Stimulated activated memory B cell treated with anti-CD40 and anti-IgM and Interleukin-4, amounts not matched to agents 10 μg/mL and 1 μg/mL and 100 μg/mL, for 72 hours (primary cell): ENCODE measurements around the gene PACS2.

Experiments used
- ATAC-seq: fragments of 150-1000 bp; cut with Tn5 transposase; 2 replicates; pipeline ENCODE4 v1.10.0; 2021
- H3K27ac Mint-ChIP-seq: one replicate; pipeline ENCODE4 v1.8.0; 2022; ENCODE audit warnings: mild to moderate bottlenecking, mixed read lengths
- H3K27me3 Mint-ChIP-seq: one replicate; pipeline ENCODE4 v1.8.0; 2022; ENCODE audit warnings: mixed read lengths
- H3K36me3 Mint-ChIP-seq: one replicate; pipeline ENCODE4 v1.8.0; 2022; ENCODE audit warnings: mixed read lengths
- H3K4me1 Mint-ChIP-seq: one replicate; pipeline ENCODE4 v1.8.0; 2022; ENCODE audit warnings: mixed read lengths
- H3K4me3 Mint-ChIP-seq: one replicate; pipeline ENCODE4 v1.8.0; 2022; ENCODE audit warnings: mild to moderate bottlenecking, moderate library complexity, mixed read lengths
- H3K9me3 Mint-ChIP-seq: one replicate; pipeline ENCODE4 v1.8.0; 2022; ENCODE audit warnings: mixed read lengths

Gene PACS2

GRCh38 chr14:105412771-105413543, 98.4 kb downstream of the PACS2 start:
- Mint-ChIP-seq H3K9me3 (no peaks in the 10 kb centered on the region), H3K4me1 (peaks cover 25% of the 10 kb centered on the region), H3K36me3 (no peaks in the 10 kb centered on the region), H3K27ac (no peak overlapping the region), H3K27me3 (peaks cover 40% of the 10 kb centered on the region), H3K4me3 (no peak overlapping the region)
- no peak for ATAC-seq

- Mint-ChIP-seq H3K9me3 (no peaks in the 10 kb centered on the region), H3K4me3 (no peak overlapping the region), H3K36me3 (no peaks in the 10 kb centered on the region), H3K4me1 (peaks cover 28% of the 10 kb centered on the region), H3K27me3 (peaks cover 46% of the 10 kb centered on the region), H3K27ac (no peak overlapping the region)
- no peak for ATAC-seq
Observed at GRCh38 chr14:105413544-105413886, 99.0 kb downstream of the PACS2 start.

DNA sequence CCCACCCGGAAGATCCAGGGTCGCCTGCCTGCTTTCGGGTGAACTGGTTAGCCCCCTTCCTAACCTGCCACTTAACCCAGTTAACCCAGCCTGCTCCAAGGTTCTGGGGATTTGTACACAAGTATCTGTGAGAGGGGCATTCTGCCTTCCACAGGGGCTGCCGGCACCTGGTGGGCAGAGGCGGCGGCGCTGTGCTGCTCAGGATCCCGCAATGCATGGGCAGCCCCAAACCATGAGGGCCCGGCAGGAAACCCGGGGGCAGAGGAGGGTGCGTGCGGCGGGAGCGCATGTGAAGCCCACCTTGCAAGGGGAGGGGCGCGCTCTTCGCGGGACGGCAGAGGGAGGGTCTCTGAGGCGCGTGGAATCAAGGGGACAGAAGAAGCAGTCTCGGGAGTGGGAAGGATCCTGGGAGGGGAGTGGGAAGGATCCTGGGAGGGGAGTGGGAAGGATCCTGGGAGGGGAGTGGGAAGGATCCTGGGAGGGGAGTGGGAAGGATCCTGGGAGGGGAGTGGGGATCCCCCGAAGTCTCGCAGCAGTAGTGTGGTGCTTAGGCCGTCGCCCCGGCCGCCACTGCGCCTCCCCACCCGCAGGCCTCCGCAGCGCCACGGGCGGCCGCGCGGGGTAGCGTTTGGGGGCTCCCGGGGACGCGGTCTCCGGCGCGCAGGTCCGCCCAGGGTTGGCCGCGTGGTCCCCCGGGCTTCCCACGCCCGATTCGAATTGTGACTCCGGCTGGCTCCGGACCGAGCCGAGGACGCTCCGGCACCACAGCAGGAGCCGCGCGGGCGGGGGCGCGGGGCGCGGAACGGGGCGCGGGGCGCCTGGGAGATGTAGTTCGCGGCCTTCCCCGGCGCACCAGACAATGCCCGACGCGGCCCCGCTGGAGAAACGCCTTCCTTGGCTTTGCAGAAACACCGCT, 100.2 kb downstream of the PACS2 start:
- Mint-ChIP-seq H3K27me3 (peaks cover 48% of the 10 kb centered on the region), H3K4me1 (peaks cover 27% of the 10 kb centered on the region)

GRCh38 chr14:105415481-105416428, 101.2 kb downstream of the PACS2 start:
- Mint-ChIP-seq H3K4me1 (peaks cover 25% of the 10 kb centered on the region), H3K27ac (no peak overlapping the region), H3K27me3 (peaks cover 45% of the 10 kb centered on the region), H3K36me3 (no peaks in the 10 kb centered on the region), H3K4me3 (peak overlapping the region; percentile 55), H3K9me3 (no peaks in the 10 kb centered on the region)
- ATAC-seq: no peak

More for the DNA sequence above, 100.2 kb downstream of the PACS2 start:
- Mint-ChIP-seq H3K9me3 (no peaks in the 10 kb centered on the region), H3K27ac (peak overlapping the region; percentile 53), H3K36me3 (no peaks in the 10 kb centered on the region), H3K4me3 (peak overlapping the region; percentile 72)
- peak; percentile 88 for ATAC-seq

DNA sequence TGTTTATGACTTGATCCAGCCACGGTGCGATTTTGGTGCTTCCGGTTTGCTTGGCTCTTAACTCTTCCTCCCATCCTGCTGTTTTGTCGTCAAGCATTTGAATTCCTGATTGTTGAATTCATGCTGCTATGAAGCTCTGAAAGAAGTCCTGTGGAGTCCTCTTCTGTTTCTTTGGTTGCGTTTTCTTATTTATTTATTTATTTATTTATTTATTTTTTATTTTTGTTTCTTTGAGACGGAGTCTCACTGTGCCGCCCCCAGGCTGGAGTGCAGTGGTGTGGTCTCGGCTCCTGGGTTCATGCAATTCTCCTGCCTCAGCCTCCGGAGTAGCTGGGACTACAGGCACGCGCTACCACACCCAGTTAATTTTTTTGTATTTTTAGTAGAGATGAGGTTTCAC, 102.1 kb downstream of the PACS2 start:
- no peaks in the 10 kb centered on the region for H3K9me3 Mint-ChIP-seq
- H3K4me1 Mint-ChIP-seq: peaks cover 25% of the 10 kb centered on the region
- ATAC-seq: no peak
- no peak overlapping the region for H3K4me3 Mint-ChIP-seq
- no peak overlapping the region for H3K27ac Mint-ChIP-seq
- no peaks in the 10 kb centered on the region for H3K36me3 Mint-ChIP-seq
- peaks cover 41% of the 10 kb centered on the region for H3K27me3 Mint-ChIP-seq

DNA sequence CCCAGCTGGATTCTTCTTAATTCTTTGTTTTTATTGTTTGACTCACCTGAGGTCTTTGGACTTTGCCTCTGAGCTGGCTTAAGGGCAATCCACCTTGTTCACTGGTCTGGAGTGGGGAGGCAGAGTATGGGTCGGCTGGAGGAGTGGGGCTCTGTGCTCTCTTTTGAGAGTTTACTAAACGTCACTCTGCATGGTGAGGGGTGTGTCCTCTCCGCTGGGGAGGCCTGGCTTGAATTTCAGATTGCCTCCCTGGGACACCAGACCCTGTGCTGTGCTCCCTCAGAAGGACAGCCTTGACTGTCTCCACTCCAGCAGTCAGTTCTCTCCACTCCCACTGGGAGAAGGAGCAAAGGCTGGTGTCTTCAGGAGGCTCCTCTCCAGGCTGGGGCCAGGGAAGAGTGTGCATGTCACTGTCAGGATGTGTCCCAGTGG, 103.2 kb downstream of the PACS2 start:
- no peak overlapping the region for H3K4me3 Mint-ChIP-seq
- no peak for ATAC-seq
- H3K4me1 Mint-ChIP-seq: peaks cover 32% of the 10 kb centered on the region
- no peak overlapping the region for H3K27ac Mint-ChIP-seq
- H3K27me3 Mint-ChIP-seq: peaks cover 31% of the 10 kb centered on the region
- H3K9me3 Mint-ChIP-seq: no peaks in the 10 kb centered on the region
- no peaks in the 10 kb centered on the region for H3K36me3 Mint-ChIP-seq

DNA sequence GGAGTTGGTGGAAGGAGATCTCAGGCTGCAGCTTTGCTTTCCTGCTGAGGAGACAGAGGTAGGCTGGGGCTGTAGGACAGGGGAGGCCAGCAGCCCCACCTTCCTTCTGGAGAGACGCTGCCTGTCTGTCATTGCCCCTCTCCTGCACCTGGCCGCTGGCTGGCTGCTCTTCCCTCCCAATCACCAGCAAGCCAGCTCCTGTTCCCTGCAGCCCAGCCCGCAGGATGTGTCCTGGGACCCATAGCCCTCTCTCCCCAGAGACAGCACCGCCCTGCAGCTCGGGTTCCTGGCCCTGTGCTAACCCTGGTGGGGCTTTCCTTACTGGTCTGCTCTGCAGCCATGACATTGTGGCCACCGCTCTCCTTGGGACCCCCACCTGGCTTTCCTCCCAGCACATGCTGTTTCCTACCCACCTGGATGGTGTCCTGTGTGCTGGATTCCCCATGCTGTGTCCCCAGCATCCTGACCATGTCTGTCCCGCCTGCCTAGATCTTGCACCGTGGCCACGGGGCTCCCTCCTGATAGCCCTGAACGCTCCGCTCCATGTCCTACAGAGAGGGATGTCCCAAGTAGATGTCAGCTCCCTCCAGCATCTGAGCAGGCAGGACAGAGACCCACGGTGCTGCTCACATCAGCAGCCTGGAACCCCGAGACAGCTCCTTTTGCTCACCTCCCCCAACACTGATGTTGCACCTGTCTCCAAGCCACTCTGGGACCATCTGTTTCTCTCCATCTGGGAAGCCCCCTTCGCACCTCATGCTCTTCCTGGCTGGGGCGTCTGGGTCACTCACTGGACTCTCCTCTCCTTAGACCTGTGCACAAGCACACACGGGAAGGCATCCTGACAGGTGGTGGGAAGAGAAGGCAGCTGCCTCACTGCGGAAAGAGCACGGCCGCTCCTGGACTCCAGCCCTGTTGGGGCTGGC, 104.0 kb downstream of the PACS2 start:
- peak overlapping the region; percentile 57 for H3K27ac Mint-ChIP-seq
- ATAC-seq: no peak
- H3K27me3 Mint-ChIP-seq: peaks cover 23% of the 10 kb centered on the region
- H3K4me1 Mint-ChIP-seq: peaks cover 33% of the 10 kb centered on the region
- no peaks in the 10 kb centered on the region for H3K36me3 Mint-ChIP-seq
- H3K4me3 Mint-ChIP-seq: peak overlapping the region; percentile 76
- H3K9me3 Mint-ChIP-seq: no peaks in the 10 kb centered on the region

GRCh38 chr14:105419195-105420091, 104.9 kb downstream of the PACS2 start, which contains the start of gene MTA1:
TSS of gene MTA1 (plus strand) at chr14:105419827. CDS start at chr14:105420036, 209 bp downstream.
- peaks cover 14% of the 10 kb centered on the region for H3K27me3 Mint-ChIP-seq
- no peaks in the 10 kb centered on the region for H3K36me3 Mint-ChIP-seq
- peak within 1 kb of the TSS; percentile 95 for H3K4me3 Mint-ChIP-seq
- peaks cover 33% of the 10 kb centered on the region for H3K4me1 Mint-ChIP-seq
- peak within 1 kb of the TSS; percentile 89 for H3K27ac Mint-ChIP-seq
- ATAC-seq: peak; percentile 70
- H3K9me3 Mint-ChIP-seq: no peaks in the 10 kb centered on the region

GRCh38 chr14:105420101-105420973, 105.8 kb downstream of the PACS2 start:
- Mint-ChIP-seq H3K9me3 (no peaks in the 10 kb centered on the region), H3K27ac (peak overlapping the region; percentile 89), H3K4me1 (peaks cover 33% of the 10 kb centered on the region), H3K4me3 (peak overlapping the region; percentile 95), H3K27me3 (peaks cover 14% of the 10 kb centered on the region), H3K36me3 (no peaks in the 10 kb centered on the region)
- ATAC-seq: peak; percentile 56

DNA sequence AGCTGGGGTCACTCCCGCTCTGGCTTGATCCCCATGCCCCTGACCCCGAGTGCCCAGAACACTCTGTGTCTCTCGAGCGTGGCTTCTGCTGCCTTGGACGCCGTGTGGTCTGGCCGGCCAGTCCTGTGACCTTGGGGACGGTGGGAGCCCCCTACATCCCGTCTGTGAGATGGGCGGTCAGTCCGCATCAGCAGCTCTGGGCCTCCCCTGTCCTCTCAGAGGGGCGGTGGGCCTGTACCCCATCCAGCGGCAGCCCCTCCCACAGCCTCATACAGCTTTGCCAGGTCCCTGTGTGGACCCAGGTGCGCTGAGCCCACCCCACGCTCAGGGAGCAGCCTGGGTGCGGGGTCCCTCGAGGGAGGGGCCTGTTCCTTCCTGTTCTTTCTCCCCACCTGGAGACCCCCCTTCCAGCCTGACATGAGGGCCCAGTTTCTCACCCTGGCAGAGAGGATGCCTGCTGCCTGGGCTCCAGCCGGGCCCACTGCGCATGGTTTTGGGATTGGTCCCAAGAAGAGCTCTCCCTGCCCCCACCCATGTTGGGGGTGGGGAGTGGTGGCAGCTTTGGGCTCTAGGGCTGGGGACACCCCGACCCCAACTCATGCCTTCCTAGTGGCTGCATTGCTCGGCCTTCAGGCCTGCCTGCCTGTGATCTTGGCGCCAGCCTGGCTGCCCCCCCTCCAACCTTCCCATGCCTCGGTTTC, 106.6 kb downstream of the PACS2 start:
- H3K36me3 Mint-ChIP-seq: peaks cover 4% of the 10 kb centered on the region
- peak; percentile 2 for ATAC-seq

GRCh38 chr14:105421723-105422615, 107.4 kb downstream of the PACS2 start:
- Mint-ChIP-seq H3K27ac (peak overlapping the region; percentile 89), H3K4me3 (peak overlapping the region; percentile 95), H3K4me1 (peaks cover 39% of the 10 kb centered on the region), H3K36me3 (peaks cover 13% of the 10 kb centered on the region), H3K27me3 (peaks cover 14% of the 10 kb centered on the region), H3K9me3 (no peaks in the 10 kb centered on the region)
- ATAC-seq: peak; percentile 22

More for the DNA sequence above, 106.6 kb downstream of the PACS2 start:
- peak overlapping the region; percentile 95 for H3K4me3 Mint-ChIP-seq
- H3K27me3 Mint-ChIP-seq: peaks cover 14% of the 10 kb centered on the region
- peaks cover 36% of the 10 kb centered on the region for H3K4me1 Mint-ChIP-seq
- H3K9me3 Mint-ChIP-seq: no peaks in the 10 kb centered on the region
- H3K27ac Mint-ChIP-seq: peak overlapping the region; percentile 89
